GM12873 (cell line): ENCODE data around the gene WDR88.

Experiments used
- CTCF ChIP-seq: IDR thresholded peaks from 2 replicates; pipeline ENCODE4 v1.5.1; 2012; ENCODE audit warnings: low read depth, mild to moderate bottlenecking, moderate library complexity, low read length, control low read depth; ENCODE audit not compliant: insufficient read depth; ENCODE audit errors: missing control alignments

WDR88 gene

DNA sequence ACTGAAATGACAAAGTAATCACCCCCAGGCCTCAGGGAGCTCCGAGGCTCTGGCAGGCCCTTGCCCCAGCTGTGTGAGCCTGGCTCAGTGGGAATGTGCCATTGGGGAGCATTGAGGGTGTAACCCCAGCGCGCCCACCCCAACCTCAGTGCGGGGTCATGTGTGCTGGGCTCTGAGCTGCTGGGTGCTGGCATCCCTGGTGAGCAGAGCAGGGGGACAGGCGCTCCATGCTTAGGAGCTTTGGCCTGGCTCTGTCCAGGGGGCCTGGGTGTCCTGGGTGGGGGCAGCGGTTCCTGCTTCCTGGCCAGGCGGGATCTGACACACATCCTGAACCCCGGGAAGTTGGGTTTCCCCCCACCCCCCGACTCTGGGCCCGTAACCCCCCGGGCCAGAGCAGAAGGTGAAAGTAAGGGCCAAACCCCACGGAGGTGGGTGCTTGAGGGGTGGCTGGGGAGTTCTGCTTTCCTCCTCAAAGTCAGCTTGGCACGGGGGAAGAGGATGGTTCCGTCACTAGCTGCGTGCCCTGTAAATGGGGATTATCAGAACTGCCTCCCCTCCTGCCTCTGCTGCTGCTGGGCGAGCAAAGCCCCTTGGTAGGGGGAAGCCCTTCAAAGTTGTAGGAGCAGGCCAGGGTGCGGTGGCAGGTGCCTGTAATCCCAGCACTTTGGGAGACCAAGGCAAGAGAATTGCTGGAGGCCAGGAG is 63.9 kb downstream of the WDR88 start:
- no peak for TF ChIP-seq CTCF

GRCh38 chr19:33196446-33197193 is 64.7 kb downstream of the WDR88 start:
- TF ChIP-seq CTCF: no peak

DNA sequence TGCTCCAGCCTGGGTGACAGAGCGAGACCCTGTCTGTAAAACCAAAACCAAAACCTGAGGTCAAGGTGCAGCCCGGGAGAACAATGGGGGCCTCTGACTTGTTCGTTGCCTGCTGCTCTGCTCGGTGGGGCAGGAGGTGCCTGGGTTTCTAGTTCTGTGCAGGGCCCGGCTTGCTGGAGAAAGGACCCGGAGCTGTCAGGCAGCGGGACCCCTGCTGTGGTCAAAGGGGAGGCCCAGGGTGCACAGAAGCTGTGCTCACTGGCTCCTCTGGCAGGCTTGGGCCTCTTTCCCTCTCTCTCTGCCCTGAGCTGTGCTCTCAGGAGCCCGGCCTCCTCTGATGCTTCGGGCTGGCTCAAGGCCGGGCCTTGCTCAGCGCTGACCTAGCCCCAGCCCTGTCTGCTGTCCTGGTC is 65.7 kb downstream of the WDR88 start:
- TF ChIP-seq CTCF: no peak

DNA sequence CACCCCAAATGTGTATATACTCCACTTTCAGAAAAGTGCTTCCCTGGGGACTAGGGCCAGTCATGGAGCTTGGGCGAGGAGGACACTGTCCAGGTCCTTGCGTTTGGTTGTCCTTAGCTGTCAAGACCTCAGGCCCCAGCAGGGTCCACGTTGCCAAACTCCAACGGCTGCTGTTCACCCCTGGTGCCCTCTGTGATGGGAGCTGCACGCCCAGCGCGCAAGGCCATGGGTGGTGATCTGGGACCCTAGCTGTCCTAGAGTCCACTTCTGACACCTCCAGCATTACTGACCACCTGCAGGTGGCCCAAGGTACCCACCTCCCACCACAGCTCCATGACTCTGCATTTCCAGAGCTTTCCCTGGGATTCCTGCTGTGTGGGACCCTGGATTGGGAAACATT is 66.3 kb downstream of the WDR88 start:
- TF ChIP-seq CTCF: no peak

DNA sequence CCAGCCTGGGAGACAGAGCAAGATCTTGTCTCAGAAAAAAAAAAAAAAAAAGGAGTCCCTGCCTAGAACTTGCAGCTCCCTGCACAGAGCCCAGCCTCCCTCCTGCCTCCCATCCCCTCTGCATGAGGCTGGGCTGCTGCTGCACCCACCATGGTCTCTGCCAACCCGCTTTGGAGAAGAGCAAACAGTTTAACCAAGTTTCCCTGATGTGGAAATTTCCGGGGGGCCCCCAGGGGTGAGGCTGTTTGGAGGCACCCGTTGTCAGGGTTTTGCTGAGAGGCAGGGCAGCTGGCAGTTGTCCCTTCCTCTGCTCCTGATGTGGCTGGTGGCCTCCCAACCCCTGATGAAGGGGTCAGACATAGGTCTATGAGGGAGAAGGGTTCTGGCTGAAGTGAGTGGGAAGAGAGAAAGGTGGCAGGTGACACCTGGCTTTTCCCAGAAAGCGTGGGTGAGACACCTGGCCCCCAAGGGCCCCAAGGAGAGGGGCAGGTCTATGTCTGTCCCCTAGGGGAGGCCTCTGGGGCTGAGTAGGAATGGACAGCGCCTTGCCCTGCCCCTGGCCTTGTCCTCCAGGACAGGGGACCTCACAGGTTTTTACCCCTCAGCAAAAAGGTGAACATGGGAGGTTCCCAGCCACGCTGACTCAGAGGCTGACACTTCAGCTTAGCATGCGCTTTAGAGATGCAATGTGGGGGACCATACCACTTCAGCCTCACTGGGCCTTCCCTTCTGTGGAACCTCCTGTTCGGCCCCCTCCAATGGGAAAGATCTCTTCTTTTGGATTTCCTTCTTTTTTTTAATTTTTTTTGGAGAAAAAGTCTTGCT is 67.7 kb downstream of the WDR88 start:
- no peak for TF ChIP-seq CTCF

GRCh38 chr19:33201473-33201872 is 69.6 kb downstream of the WDR88 start:
- no peak for TF ChIP-seq CTCF
